SK-N-SH treated with all-trans-retinoic acid at 6 μM for 48 hours (cell line): ENCODE data around the gene EVPL.

Experiments
- ATAC-seq: fragments of 200-7000 bp; cut with Tn5 transposase; 3 replicates; pipeline ENCODE4 v1.9.1; 2020; ENCODE audit warnings: mild to moderate bottlenecking, moderate library complexity
- ARNTL ChIP-seq: fragments of 450-650 bp; formaldehyde crosslinking; IDR thresholded peaks from 2 replicates; pipeline ENCODE4 v1.5.0; 2020; ENCODE audit warnings: low read depth, mild to moderate bottlenecking, moderate library complexity, borderline replicate concordance
- BACH2 ChIP-seq: fragments of 250-450 bp; sonication (Bioruptor Pico); IDR thresholded peaks from 2 replicates; pipeline ENCODE4 v1.9.0; 2021; ENCODE audit warnings: mild to moderate bottlenecking, borderline replicate concordance
- CSDC2 ChIP-seq: fragments of 250-450 bp; sonication (Bioruptor Pico); IDR thresholded peaks from 2 replicates; pipeline ENCODE4 v1.5.0; 2020; ENCODE audit warnings: mild to moderate bottlenecking, moderate library complexity
- ESRRG ChIP-seq: fragments of 250-450 bp; sonication (Bioruptor Pico); IDR thresholded peaks from 2 replicates; pipeline ENCODE4 v1.6.1; 2021; ENCODE audit warnings: mild to moderate bottlenecking
- GLIS3 ChIP-seq: fragments of 250-450 bp; sonication (Bioruptor Pico); IDR thresholded peaks from 2 replicates; pipeline ENCODE4 v1.5.0; 2020; ENCODE audit warnings: mild to moderate bottlenecking, moderate library complexity
- ISL1 ChIP-seq: fragments of 250-450 bp; sonication (Bioruptor Pico); IDR thresholded peaks from 2 replicates; pipeline ENCODE4 v2.1.2; 2022; ENCODE audit warnings: mild to moderate bottlenecking, moderate library complexity
- OSR1 ChIP-seq: fragments of 250-450 bp; sonication (Bioruptor Pico); IDR thresholded peaks from 2 replicates; pipeline ENCODE4 v1.8.0; 2022; ENCODE audit warnings: moderate library complexity, mild to moderate bottlenecking, inconsistent platforms
- PATZ1 ChIP-seq: fragments of 250-450 bp; sonication (Bioruptor Pico); IDR thresholded peaks from 2 replicates; pipeline ENCODE4 v1.8.0; 2020; ENCODE audit warnings: mild to moderate bottlenecking, moderate library complexity, borderline replicate concordance
- POU6F1 ChIP-seq: fragments of 250-450 bp; sonication (Bioruptor Pico); IDR thresholded peaks from 2 replicates; pipeline ENCODE4 v1.8.0; 2021; ENCODE audit warnings: low read depth, mild to moderate bottlenecking, moderate library complexity, borderline replicate concordance
- PPARA ChIP-seq: fragments of 250-450 bp; sonication (Bioruptor Pico); IDR thresholded peaks from 2 replicates; pipeline ENCODE4 v1.5.0; 2020; ENCODE audit warnings: mild to moderate bottlenecking, borderline replicate concordance
- RARB ChIP-seq: fragments of 250-450 bp; sonication (Bioruptor Pico); IDR thresholded peaks from 2 replicates; pipeline ENCODE4 v1.8.0; 2021; ENCODE audit warnings: mild to moderate bottlenecking, moderate library complexity
- SNAI2 ChIP-seq: fragments of 250-450 bp; sonication (Bioruptor Pico); IDR thresholded peaks from 2 replicates; pipeline ENCODE4 v1.5.0; 2020; ENCODE audit warnings: mild to moderate bottlenecking, moderate library complexity
- TCF4 ChIP-seq: fragments of 250-450 bp; sonication (Bioruptor Pico); IDR thresholded peaks from 2 replicates; pipeline ENCODE4 v1.8.0; 2021; ENCODE audit warnings: mild to moderate bottlenecking, moderate library complexity, borderline replicate concordance
- TOX ChIP-seq: fragments of 250-450 bp; sonication (Bioruptor Pico); IDR thresholded peaks from 2 replicates; pipeline ENCODE4 v1.8.0; 2021; ENCODE audit warnings: mild to moderate bottlenecking, moderate library complexity, borderline replicate concordance
- TSHZ2 ChIP-seq: fragments of 250-450 bp; sonication (Bioruptor Pico); IDR thresholded peaks from 2 replicates; pipeline ENCODE4 v1.5.0; 2020; ENCODE audit warnings: mild to moderate bottlenecking, moderate library complexity
- ZC3H10 ChIP-seq: fragments of 250-450 bp; sonication (Bioruptor Pico); IDR thresholded peaks from 2 replicates; pipeline ENCODE4 v1.5.1; 2021; ENCODE audit warnings: mild to moderate bottlenecking, moderate library complexity
- ZFP3 ChIP-seq: fragments of 250-450 bp; sonication (Bioruptor Pico); IDR thresholded peaks from 2 replicates; pipeline ENCODE4 v1.5.0; 2020; ENCODE audit warnings: mild to moderate bottlenecking, moderate library complexity
- ZFP30 ChIP-seq: fragments of 450-650 bp; formaldehyde crosslinking; IDR thresholded peaks from 2 replicates; pipeline ENCODE4 v1.5.0; 2022; ENCODE audit warnings: mild to moderate bottlenecking, moderate library complexity
- ZNF565 ChIP-seq: fragments of 450-650 bp; formaldehyde crosslinking; conservative IDR thresholded peaks from 2 replicates; pipeline ENCODE4 v1.5.0; 2020; ENCODE audit warnings: low read depth, mild to moderate bottlenecking, moderate library complexity
- ZNF70 ChIP-seq: fragments of 450-650 bp; formaldehyde crosslinking; IDR thresholded peaks from 2 replicates; pipeline ENCODE4 v1.5.0; 2020; ENCODE audit warnings: mild to moderate bottlenecking, moderate library complexity
- ZNF8 ChIP-seq: fragments of 450-650 bp; formaldehyde crosslinking; IDR thresholded peaks from 2 replicates; pipeline ENCODE4 v1.5.0; 2020; ENCODE audit warnings: mild to moderate bottlenecking, moderate library complexity
- TF ChIP-seq, protein P1 (sequence below): fragments of 250-450 bp; sonication (Bioruptor Pico); IDR thresholded peaks from 2 replicates; pipeline ENCODE4 v1.5.1; 2020; ENCODE audit warnings: low read depth, mild to moderate bottlenecking, moderate library complexity
- TF ChIP-seq, protein P2 (sequence below): fragments of 250-450 bp; sonication (Bioruptor Pico); IDR thresholded peaks from 2 replicates; pipeline ENCODE4 v1.5.1; 2021; ENCODE audit warnings: mild to moderate bottlenecking, moderate library complexity

The EVPL gene

DNA sequence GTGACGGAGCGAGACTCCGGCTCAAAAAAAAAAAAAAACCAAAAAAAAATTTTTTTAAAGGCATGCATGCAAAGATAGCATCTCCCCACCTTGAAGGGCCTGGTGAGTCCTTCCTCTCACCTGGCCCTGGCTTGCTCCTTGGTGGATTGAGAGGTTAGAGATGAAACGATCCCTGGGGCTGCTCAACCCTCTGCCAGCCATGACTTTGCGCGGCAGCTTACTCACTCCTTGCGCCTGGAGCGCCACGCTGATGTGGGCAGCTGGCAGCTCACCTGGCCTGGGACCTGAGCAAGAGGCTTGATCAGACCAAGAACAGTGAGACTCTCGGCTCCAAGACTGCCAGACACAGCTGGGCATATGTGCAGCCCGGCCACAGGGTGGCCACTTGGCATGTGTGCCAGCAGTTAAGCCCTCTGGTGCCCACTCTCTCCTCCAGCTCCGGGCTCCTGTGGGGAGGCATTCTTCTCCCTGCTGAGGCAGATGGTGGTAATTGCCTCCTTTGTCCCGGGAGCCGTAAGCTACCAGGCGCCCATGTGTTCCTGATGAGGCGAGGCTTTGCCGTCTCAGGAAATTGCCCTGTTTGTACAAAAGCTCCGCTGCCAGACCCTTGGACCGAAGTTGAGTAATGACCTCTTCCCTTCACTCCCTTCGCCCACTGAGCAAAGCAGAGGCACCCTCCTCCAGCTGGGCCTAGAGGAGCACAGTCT is 5.1 kb upstream of the EVPL start:
- TF ChIP-seq ZFP3 (no peak), SNAI2 (CRISPR knock-in tag) (no peak), ZC3H10 (CRISPR knock-in tag) (no peak), ZFP30 (CRISPR knock-in tag) (no peak), CSDC2 (no peak), TOX (CRISPR knock-in tag) (no peak), POU6F1 (CRISPR knock-in tag) (no peak), ARNTL (CRISPR knock-in tag) (no peak), ISL1 (CRISPR knock-in tag) (no peak), RARB (no peak), TSHZ2 (CRISPR knock-in tag) (no peak), ZNF8 (CRISPR knock-in tag) (no peak), TCF4 (no peak), GLIS3 (no peak), ZNF70 (CRISPR knock-in tag) (no peak), OSR1 (no peak), ZNF565 (CRISPR knock-in tag) (no peak)
- TF ChIP-seq, protein P1, sequence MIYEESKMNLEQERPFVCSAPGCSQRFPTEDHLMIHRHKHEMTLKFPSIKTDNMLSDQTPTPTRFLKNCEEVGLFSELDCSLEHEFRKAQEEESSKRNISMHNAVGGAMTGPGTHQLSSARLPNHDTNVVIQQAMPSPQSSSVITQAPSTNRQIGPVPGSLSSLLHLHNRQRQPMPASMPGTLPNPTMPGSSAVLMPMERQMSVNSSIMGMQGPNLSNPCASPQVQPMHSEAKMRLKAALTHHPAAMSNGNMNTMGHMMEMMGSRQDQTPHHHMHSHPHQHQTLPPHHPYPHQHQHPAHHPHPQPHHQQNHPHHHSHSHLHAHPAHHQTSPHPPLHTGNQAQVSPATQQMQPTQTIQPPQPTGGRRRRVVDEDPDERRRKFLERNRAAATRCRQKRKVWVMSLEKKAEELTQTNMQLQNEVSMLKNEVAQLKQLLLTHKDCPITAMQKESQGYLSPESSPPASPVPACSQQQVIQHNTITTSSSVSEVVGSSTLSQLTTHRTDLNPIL (CRISPR knock-in tag) = no peak
- TF ChIP-seq, protein P2, sequence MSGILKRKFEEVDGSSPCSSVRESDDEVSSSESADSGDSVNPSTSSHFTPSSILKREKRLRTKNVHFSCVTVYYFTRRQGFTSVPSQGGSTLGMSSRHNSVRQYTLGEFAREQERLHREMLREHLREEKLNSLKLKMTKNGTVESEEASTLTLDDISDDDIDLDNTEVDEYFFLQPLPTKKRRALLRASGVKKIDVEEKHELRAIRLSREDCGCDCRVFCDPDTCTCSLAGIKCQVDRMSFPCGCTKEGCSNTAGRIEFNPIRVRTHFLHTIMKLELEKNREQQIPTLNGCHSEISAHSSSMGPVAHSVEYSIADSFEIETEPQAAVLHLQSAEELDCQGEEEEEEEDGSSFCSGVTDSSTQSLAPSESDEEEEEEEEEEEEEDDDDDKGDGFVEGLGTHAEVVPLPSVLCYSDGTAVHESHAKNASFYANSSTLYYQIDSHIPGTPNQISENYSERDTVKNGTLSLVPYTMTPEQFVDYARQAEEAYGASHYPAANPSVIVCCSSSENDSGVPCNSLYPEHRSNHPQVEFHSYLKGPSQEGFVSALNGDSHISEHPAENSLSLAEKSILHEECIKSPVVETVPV = no peak
- TF ChIP-seq, all 23 proteins: peak for 0
- peak; percentile 40; the same call in 2 of the 3 replicates for ATAC-seq

- TF ChIP-seq ARNTL (CRISPR knock-in tag) = no peak
- TF ChIP-seq BACH2 (CRISPR knock-in tag) = no peak
- TF ChIP-seq ZFP30 (CRISPR knock-in tag) = no peak
- no peak for TF ChIP-seq TOX (CRISPR knock-in tag)
- no peak for TF ChIP-seq CSDC2
- TF ChIP-seq PPARA = no peak
- TF ChIP-seq GLIS3 = no peak
- TF ChIP-seq ZC3H10 (CRISPR knock-in tag) = no peak
- TF ChIP-seq ESRRG (CRISPR knock-in tag) = no peak
- no peak for TF ChIP-seq PATZ1
- TF ChIP-seq SNAI2 (CRISPR knock-in tag) = no peak
- no peak for TF ChIP-seq ZNF565 (CRISPR knock-in tag)
- no peak for TF ChIP-seq OSR1
- TF ChIP-seq ISL1 (CRISPR knock-in tag) = no peak
- TF ChIP-seq ZNF70 (CRISPR knock-in tag) = no peak
- TF ChIP-seq, protein P2 = no peak
- no peak for TF ChIP-seq POU6F1 (CRISPR knock-in tag)
- ATAC-seq = no peak
Measured at GRCh38 chr17:76026714-76027158, 370 bp downstream of the EVPL start.
